ENCODE data around the gene TUBB8B.
"Not testable (repeated sequence)": the region's sequence is repeated elsewhere in the genome, so short reads cannot be mapped to it uniquely, and the experiment has no call there.

Gene TUBB8B

DNA sequence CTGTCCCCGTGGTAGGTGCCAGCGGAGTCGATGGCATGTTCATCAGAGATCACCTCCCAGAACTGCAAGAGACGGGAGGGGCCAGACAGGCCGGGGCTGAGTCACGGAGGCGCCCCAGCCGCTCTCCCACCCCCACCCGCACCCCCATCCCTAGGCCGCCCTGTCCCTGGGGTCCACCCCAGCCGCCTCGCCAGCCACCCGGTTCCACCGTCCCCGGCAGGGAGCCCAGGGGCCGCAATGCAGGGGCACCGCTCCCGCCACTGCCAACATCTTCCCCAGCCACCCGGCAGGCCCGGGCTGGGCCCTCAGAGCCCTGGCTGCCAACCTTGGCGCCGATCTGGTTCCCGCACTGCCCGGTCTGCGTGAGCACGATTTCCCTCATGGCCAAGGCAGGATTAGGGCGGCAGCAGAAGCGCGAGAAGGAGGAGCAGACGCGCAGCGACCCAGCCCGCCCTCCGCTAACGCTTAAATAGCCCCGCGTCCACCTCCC lies at the start of gene TUBB8B:
Gene TUBB8B (minus strand): TSS at position 440 of the 490 bp plus-strand sequence. CDS start 58 bp downstream, at position 382.
- CTCF ChIA-PET; POLR2A ChIA-PET (ENCODE audit: low non-redundant PET): not testable (repeated sequence)

DNA sequence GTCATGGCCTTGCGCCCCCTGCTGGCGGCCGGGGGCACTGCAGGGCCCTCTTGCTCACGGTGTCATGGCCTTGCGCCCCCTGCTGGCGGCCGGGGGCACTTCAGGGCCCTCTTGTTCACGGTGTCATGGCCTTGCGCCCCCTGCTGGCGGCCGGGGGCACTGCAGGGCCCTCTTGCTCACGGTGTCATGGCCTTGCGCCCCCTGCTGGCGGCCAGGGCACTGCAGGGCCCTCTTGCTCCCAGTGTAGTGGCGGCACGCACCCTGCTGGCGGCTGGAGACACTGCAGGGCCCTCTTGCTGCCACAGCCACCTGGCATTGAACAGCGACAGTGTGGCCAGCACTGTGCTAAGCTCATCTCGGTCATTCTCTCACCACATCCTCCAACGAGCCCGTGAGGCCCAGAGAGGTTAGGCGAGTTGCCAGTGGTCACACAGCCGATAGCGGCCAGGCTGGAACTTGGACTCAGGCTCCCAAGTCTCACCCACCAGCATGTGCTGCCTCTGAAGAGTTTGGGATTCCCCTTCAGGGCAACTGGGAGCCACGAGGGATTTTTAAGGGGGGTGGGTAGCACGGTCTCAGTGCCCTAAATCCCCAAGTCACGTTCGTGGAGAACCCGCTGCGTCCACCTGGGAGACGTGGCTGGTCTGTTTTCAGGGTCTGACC lies 48.0 kb upstream of the TUBB8B start:
- H3K27ac ChIP-seq; POLR2A ChIA-PET (ENCODE audit: low non-redundant PET); DNase-seq (ENCODE audit: low spot score); CTCF ChIA-PET: not testable (repeated sequence)

More for the DNA sequence above, at the start of gene TUBB8B:
- DNase-seq (ENCODE audit: low spot score); H3K27ac ChIP-seq: not testable (repeated sequence)

- DNase-seq (ENCODE audit: low spot score); H3K27ac ChIP-seq; POLR2A ChIA-PET (ENCODE audit: low non-redundant PET); CTCF ChIA-PET: not testable (repeated sequence)
Measured at GRCh38 chr18:96767-97131, 47.3 kb upstream of the TUBB8B start.

- POLR2A ChIA-PET (ENCODE audit: low non-redundant PET); CTCF ChIA-PET; H3K27ac ChIP-seq; DNase-seq (ENCODE audit: low spot score): not testable (repeated sequence)
Measured at GRCh38 chr18:96101-96766, 46.8 kb upstream of the TUBB8B start.

GRCh38 chr18:95580-95979 lies 46.2 kb upstream of the TUBB8B start:
- H3K27ac ChIP-seq; POLR2A ChIA-PET (ENCODE audit: low non-redundant PET); DNase-seq (ENCODE audit: low spot score): not testable (repeated sequence)
- CTCF ChIA-PET, result interaction anchor here (0.6 kb wide), 1 partner anchor 563 kb away, joined by 3 read pairs; no protein-coding TSS in a partner anchor

DNA sequence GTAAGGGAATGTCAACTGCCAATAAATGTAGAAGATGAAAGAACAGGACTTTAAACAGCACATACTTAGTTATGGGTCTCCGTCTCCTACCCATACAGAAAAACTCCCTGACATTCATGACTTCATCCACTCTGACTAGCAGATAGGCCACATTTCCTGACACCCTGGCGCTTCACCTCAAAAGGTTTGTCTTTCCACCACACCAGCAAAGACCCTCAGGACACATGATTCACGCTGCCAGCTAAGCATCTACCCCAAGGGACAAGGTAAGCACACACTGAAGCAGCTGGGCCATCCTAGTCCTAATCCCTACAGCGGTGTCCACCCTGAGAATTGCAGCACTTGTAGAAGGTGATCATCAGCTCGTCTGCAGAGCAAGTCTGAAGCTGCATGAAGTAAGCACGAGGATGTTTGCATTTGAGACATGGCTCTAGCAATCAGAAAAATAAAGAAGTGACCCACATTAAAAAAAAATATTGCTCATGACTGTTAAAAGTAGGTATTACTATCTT lies 44.5 kb upstream of the TUBB8B start:
- POLR2A ChIA-PET (ENCODE audit: low non-redundant PET); DNase-seq (ENCODE audit: low spot score): not testable (repeated sequence)

GRCh38 chr18:91561-91960 lies 42.1 kb upstream of the TUBB8B start:
- DNase-seq (ENCODE audit: low spot score); CTCF ChIA-PET; H3K27ac ChIP-seq; POLR2A ChIA-PET (ENCODE audit: low non-redundant PET): not testable (repeated sequence)

More for the DNA sequence above, 44.5 kb upstream of the TUBB8B start:
- H3K27ac ChIP-seq, CTCF ChIA-PET: not testable (repeated sequence)

DNA sequence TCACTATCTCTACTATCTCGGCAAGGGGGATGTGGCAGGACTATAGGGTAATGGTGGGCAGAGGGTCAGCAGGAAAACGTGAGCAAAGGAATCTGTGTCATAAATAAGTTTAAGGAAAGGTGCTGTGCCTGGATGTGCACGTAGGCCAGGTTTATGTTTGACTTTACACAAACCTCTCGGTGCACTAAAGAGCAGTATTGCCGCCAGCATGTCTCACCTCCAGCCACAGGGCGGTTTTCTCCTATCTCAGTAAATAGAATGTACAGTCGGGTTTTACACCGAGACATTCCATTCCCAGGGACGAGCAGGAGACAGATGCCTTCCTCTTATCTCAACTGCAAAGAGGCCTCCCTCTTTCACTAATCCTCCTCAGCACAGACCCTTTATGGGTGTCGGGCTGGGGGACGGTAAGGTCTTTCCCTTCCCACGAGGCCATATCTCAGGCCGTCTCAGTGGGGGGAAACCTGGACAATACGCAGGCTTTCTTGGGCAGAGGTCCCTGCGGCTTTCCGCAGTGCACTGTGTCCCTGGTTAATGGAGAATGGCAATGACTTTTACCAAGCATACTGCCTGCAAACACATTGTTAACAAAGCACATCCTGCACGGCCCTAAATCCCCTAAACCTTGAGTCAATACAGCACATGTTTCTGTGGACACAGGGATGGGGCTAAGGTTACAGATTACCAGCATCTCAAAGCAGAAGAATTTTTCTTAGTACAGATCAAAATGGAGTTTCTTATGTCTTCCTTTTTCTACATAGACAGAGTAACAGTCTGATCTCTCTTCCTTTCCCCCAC lies 41.2 kb upstream of the TUBB8B start:
- POLR2A ChIA-PET (ENCODE audit: low non-redundant PET); DNase-seq (ENCODE audit: low spot score); CTCF ChIA-PET; H3K27ac ChIP-seq: not testable (repeated sequence)

GRCh38 chr18:89124-89523 lies 39.7 kb upstream of the TUBB8B start:
- H3K27ac ChIP-seq; POLR2A ChIA-PET (ENCODE audit: low non-redundant PET); CTCF ChIA-PET; DNase-seq (ENCODE audit: low spot score): not testable (repeated sequence)

- DNase-seq (ENCODE audit: low spot score); CTCF ChIA-PET; H3K27ac ChIP-seq; POLR2A ChIA-PET (ENCODE audit: low non-redundant PET): not testable (repeated sequence)
Measured at GRCh38 chr18:84801-85200, 35.4 kb upstream of the TUBB8B start.

- DNase-seq (ENCODE audit: low spot score); CTCF ChIA-PET; H3K27ac ChIP-seq; POLR2A ChIA-PET (ENCODE audit: low non-redundant PET): not testable (repeated sequence)
Measured at GRCh38 chr18:82626-83209, 33.3 kb upstream of the TUBB8B start.

- H3K27ac ChIP-seq; DNase-seq (ENCODE audit: low spot score); CTCF ChIA-PET; POLR2A ChIA-PET (ENCODE audit: low non-redundant PET): not testable (repeated sequence)
Measured at GRCh38 chr18:80881-81280, 31.5 kb upstream of the TUBB8B start.

DNA sequence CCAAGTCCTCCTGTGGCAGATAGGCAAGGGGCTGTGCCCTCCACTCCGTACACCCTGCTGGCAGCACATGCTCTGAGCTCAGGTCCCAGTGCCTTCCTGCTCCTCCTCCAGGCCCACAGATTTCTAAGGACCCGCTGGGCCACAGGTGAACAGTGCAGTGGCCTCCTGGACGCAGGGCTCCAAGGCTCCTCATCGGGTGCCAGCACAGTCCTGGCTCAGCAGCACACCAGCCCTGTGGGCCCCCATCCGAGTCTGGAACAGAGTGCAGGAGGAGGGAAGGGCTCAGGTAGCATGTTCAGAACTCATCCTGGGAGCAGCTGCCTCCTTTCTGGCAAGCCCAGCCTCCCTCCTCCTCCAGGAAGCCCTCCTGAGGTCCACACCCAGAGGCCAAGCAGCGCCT lies 30.8 kb upstream of the TUBB8B start:
- POLR2A ChIA-PET (ENCODE audit: low non-redundant PET); CTCF ChIA-PET; H3K27ac ChIP-seq; DNase-seq (ENCODE audit: low spot score): not testable (repeated sequence)

- DNase-seq (ENCODE audit: low spot score); CTCF ChIA-PET; POLR2A ChIA-PET (ENCODE audit: low non-redundant PET); H3K27ac ChIP-seq: not testable (repeated sequence)
Measured at GRCh38 chr18:75525-76160, 26.2 kb upstream of the TUBB8B start.

- DNase-seq (ENCODE audit: low spot score); POLR2A ChIA-PET (ENCODE audit: low non-redundant PET); H3K27ac ChIP-seq: not testable (repeated sequence)
- CTCF ChIA-PET, result interaction anchor here (0.7 kb wide), 1 partner anchor 539 kb away, joined by 3 read pairs; no protein-coding TSS in a partner anchor
Measured at GRCh38 chr18:73181-73777, 23.9 kb upstream of the TUBB8B start.

DNA sequence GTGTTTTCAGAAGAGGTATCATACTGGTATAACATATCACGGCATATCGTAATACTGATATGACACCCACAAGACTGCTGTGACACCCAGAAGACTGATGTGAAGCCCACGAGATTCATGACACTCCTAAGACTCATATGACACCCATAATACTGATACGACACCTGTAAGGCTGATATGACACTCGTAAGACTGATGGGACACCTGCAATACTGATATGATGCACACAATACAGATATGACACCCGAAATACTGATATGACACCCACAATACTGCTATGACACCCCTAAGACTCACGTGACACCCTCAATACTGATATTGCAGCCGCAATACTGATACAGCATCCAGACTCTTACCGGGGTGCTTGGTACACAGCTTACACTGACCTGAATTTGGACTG lies 18.3 kb upstream of the TUBB8B start:
- DNase-seq (ENCODE audit: low spot score); CTCF ChIA-PET; POLR2A ChIA-PET (ENCODE audit: low non-redundant PET); H3K27ac ChIP-seq: not testable (repeated sequence)
